SK-N-DZ (cell line): ENCODE measurements around the gene CCDC102B.
"Not testable (repeated sequence)": the region's sequence is repeated elsewhere in the genome, so short reads cannot be mapped to it uniquely, and the experiment has no call there.

Experiments used
- DNase-seq: peaks from one replicate; pipeline ENCODE4 v3.0.0-alpha.2; 2015; ENCODE audit warnings: low spot score

Gene CCDC102B

DNA sequence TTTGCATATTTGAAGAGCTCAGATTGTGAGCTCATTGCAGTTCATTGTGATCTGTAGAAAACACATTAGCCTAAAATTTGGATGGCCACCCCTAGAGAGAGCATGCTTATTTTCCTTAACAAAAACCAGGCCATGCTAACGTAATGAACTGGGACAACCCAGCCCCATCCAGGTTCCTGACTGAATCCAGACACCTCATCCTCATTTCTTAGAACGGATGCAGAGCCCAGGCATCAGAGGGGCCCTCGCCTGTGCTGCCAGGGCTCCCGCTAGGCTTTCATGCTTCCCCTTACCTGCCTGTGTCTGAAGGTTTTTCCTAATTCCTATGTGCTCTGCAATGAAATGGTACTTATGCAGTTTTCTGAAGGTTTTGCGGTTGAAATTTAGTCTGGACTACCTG, 171.1 kb downstream of the CCDC102B start:
- DNase-seq = peak; percentile 87

DNA sequence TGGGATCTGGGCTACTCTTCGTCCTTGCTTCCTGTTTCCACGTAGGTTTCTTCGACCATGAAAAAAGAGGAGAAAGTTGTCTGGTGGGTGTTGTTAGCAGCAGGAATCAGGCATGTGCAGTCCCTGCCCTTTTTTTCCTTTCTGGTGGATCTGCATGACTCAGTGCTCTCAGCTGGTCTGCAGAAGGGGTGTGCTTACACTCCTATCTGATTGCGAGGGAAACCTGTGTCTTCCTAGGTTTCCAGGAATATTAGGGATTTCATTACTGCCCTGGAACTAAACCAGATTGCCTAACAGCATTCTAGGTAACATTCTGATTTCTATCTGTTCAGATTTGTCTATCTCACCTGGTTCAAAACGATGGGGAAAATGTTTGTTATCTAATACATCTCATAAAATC, 174.3 kb downstream of the CCDC102B start:
- DNase-seq = peak; percentile 26

- DNase-seq = no peak
These were observed 181.9 kb downstream of the CCDC102B start for GRCh38 chr18:68979737-68980136.

DNA sequence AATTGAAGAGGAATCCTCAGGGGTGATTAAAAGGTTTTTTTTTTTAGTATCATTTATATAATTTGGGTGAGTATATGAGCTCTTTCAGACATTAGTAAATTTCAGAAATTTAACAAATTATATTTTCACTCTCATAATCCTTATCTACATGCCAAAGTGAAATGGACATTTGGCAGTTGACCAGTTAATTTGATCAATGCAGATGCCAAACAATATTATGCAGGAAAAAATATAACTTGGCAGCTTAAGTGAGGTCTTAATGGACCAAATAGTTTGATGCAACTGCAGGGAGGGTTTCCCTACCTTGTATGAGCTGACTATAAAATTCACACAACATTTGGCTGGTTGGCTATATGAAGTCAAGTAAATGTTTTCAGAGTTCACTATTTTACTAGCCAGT, 185.2 kb downstream of the CCDC102B start:
- peak; percentile 31 for DNase-seq

DNA sequence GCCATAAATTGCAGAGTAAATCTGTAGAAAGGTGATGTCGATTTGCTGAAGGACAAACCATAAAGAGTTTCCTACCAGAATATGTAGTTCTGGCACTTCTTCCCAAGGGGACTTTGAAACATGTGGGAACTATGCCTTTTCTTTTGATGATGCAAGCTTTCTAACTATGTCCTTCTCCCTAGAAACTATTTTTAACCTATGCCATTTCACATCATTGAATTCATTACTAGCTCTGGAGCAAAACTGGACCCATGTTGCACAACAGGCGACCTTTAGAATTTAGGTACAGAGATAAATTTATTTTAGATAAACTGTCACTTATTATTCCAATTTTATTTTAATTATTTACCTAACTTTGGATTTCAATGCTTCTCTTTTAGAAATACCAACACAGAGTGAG, 186.5 kb downstream of the CCDC102B start:
- no peak for DNase-seq

GRCh38 chr18:68985172-68985820, 187.4 kb downstream of the CCDC102B start:
- no peak for DNase-seq

- DNase-seq = no peak
These were observed 193.4 kb downstream of the CCDC102B start for GRCh38 chr18:68991286-68991685.

DNA sequence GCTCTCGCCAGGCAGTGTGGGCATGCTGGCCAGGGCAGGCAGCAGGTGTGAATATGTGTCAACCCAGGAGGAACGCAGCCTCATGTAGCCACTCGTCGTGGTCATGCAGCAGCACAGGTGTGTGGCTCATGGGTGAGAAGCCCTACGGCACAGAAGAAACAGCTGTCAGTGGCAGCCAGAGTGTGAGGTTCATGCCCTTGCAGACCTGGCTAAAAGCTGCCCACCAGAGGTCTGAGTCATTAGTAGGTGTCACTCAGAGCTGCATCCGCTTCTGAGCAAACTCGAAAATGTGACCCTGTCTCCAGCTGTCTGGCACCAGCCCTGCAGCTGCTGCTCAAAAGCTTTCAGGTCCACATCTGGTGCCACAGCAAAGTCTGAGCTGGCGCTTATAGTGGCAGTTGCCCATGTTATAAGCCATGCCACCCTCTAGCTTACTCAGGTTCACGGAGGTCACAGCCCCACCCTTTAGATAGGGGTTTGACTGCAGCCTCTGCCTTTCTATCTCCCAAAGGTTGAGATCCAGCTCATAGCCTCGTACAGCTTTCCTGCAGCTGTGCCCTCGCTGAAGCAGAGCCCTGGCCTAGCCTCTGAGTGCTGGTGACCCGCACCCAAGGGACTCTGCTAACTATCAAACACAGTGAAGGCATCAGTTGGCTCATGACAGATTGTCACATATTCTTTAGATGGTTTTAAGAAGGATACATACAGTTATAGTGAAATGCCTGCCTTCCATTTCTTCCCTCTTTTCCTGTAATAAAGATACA, 195.0 kb downstream of the CCDC102B start:
- DNase-seq = no peak

GRCh38 chr18:68995675-68996074, 197.8 kb downstream of the CCDC102B start:
- no peak for DNase-seq

- DNase-seq = no peak
These were observed 200.0 kb downstream of the CCDC102B start for GRCh38 chr18:68997845-68998244.

DNA sequence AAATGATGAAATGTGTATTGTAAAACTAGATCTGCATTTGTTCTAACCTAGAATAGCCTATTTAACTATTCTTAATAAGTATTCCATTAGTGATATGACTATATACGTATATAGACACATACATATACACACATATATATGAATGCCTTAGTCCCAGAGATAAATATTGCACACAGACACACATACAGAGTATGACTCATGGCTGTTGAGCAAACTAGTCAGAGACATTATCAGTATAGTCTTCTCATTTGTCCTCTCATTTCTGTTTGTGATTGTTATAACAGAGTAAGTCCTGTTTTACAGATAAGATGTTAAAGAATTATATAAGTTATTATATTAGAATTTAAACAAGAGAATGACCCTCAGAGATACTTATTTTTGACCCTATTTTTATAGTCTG, 202.5 kb downstream of the CCDC102B start:
- no peak for DNase-seq

DNA sequence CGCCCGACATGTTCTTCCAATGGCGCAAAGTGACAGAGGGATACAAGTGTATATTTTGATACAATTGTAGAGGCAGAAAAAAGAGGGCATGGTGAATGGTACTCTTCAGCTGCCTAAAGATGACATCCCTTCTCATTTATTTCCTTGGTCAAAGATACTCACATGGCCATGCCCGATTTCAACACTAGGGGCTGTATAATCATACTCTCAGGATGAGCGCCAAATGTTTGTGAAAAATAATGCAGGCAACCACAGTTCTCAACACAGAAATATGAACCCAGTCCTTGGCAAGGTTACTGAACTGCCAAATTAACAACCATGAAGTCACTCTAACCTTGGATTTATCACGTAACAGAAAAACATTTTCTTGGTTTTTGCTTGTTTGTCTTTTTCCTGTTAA, 204.4 kb downstream of the CCDC102B start:
- DNase-seq = no peak

DNA sequence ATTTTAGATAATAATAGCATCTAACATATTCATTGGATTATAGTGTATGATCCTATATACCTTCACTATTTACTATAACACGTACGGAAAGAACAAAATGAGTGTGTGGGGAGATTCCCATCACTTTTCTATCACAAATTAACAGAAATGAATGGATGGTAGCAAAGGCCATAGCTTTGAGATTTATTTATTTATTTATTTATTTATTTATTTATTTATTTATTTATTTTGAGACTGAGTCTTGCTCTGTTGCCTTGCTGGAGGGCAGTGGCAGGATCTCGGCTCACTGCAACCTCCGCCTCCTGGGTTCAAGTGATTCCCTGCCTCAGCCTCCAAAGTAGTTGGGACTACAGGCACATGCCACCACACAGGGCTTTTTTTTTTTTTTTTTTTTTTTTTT, 208.3 kb downstream of the CCDC102B start:
- not testable (repeated sequence) for DNase-seq

GRCh38 chr18:69008538-69008937, 210.7 kb downstream of the CCDC102B start:
- DNase-seq = no peak

GRCh38 chr18:69021211-69021805, 223.4 kb downstream of the CCDC102B start:
- DNase-seq = no peak

GRCh38 chr18:69022426-69022825, 224.5 kb downstream of the CCDC102B start:
- no peak for DNase-seq

GRCh38 chr18:69031571-69031970, 233.7 kb downstream of the CCDC102B start:
- DNase-seq = no peak

GRCh38 chr18:69032009-69032408, 234.1 kb downstream of the CCDC102B start:
- DNase-seq = no peak

- no peak for DNase-seq
These were observed 237.9 kb downstream of the CCDC102B start for GRCh38 chr18:69035756-69036155.

- no peak for DNase-seq
These were observed 246.3 kb downstream of the CCDC102B start for GRCh38 chr18:69044215-69044614.

- DNase-seq = no peak
These were observed 266.2 kb downstream of the CCDC102B start for GRCh38 chr18:69064063-69064462.

- DNase-seq = no peak
These were observed 269.2 kb downstream of the CCDC102B start for GRCh38 chr18:69067048-69067447.

- no peak for DNase-seq
These were observed 273.8 kb downstream of the CCDC102B start for GRCh38 chr18:69071680-69072079.
